Fibroblast of skin of left biceps (primary cell): ENCODE data around the gene ECT2.
"Not testable (repeated sequence)": the region's sequence is repeated elsewhere in the genome, so short reads cannot be mapped to it uniquely, and the experiment has no call there.

ENCODE experiments used
- DNase-seq, 2 experiments: peaks; one replicate each; pipeline ENCODE4 v3.0.0-alpha.2; 2013; ENCODE audit warnings: low read depth in 2 of 2

ECT2 gene

GRCh38 chr3:172856795-172857742, 106.5 kb downstream of the ECT2 start:
- no peak for DNase-seq

- DNase-seq, result no peak
These were observed 108.5 kb downstream of the ECT2 start for GRCh38 chr3:172859041-172859440.

- DNase-seq, result not testable (repeated sequence)
These were observed 116.3 kb downstream of the ECT2 start for GRCh38 chr3:172866726-172867350.

- no peak for DNase-seq
These were observed 118.2 kb downstream of the ECT2 start for GRCh38 chr3:172868582-172869200.

GRCh38 chr3:172869368-172869771, 118.8 kb downstream of the ECT2 start:
- no peak for DNase-seq

- no peak for DNase-seq
These were observed 119.4 kb downstream of the ECT2 start for GRCh38 chr3:172869784-172870518.
